ENCODE data around the gene SLC25A6. TPM values are rescaled to one million over a fixed set of nuclear protein-coding genes. Genes with fewer than 3 reads are reported as not detected.
"Not testable (repeated sequence)": the region's sequence is repeated elsewhere in the genome, so short reads cannot be mapped to it uniquely, and the experiment has no call there.

SLC25A6 gene
- total RNA-seq, 1 experiment from 2014 or later, result 161 TPM

DNA sequence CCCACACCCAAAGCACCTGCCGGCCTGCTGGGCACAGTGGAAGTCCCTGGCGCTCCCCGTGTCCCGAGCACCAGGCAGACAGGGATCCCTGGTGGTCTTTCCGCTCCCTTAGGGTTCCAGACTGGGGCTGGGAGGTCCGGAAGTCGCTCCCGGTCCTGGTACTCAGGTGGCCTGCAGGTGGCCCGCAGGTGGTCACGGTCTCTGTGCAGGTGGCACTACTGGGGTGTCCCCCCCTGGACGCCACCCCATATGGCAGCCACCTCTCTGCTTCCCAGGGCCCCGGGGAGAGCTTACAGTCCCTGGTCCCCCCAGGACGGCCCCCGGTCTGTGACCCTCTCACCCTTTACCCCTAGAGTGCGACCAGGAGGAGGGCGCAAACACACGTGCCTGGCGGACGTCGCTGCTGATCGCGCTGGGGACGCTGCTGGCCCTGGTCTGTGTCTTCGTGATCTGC, 13.6 kb downstream of the SLC25A6 start:
- H3K4me3 Mint-ChIP-seq (ENCODE audit: low read depth, unreplicated experiment), result no peak overlapping the region
- DNase-seq, result no peak
- H3K4me1 Mint-ChIP-seq (ENCODE audit: low read depth, unreplicated experiment), result no peaks in the 10 kb centered on the region
- no peaks in the 10 kb centered on the region for H3K9me3 Mint-ChIP-seq (ENCODE audit: low read depth, unreplicated experiment)
- TF ChIP-seq, protein P1, sequence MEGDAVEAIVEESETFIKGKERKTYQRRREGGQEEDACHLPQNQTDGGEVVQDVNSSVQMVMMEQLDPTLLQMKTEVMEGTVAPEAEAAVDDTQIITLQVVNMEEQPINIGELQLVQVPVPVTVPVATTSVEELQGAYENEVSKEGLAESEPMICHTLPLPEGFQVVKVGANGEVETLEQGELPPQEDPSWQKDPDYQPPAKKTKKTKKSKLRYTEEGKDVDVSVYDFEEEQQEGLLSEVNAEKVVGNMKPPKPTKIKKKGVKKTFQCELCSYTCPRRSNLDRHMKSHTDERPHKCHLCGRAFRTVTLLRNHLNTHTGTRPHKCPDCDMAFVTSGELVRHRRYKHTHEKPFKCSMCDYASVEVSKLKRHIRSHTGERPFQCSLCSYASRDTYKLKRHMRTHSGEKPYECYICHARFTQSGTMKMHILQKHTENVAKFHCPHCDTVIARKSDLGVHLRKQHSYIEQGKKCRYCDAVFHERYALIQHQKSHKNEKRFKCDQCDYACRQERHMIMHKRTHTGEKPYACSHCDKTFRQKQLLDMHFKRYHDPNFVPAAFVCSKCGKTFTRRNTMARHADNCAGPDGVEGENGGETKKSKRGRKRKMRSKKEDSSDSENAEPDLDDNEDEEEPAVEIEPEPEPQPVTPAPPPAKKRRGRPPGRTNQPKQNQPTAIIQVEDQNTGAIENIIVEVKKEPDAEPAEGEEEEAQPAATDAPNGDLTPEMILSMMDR (IDR thresholded peaks at IDR 0.05; ENCODE audit: unreplicated experiment), result no peak
- intact Hi-C loops (cut with micrococcal nuclease; ENCODE audit: unreplicated experiment), result no loop called here
- CTCF ChIA-PET, result no interaction called here
- H3K27ac Mint-ChIP-seq (ENCODE audit: unreplicated experiment), result no peak overlapping the region
- H3K27me3 Mint-ChIP-seq (ENCODE audit: unreplicated experiment), result no peaks in the 10 kb centered on the region
- peaks cover 32% of the 10 kb centered on the region for H3K36me3 Mint-ChIP-seq (ENCODE audit: insufficient read depth, unreplicated experiment)
- no TSS peak for BruUV-seq (replicated peaks)

DNA sequence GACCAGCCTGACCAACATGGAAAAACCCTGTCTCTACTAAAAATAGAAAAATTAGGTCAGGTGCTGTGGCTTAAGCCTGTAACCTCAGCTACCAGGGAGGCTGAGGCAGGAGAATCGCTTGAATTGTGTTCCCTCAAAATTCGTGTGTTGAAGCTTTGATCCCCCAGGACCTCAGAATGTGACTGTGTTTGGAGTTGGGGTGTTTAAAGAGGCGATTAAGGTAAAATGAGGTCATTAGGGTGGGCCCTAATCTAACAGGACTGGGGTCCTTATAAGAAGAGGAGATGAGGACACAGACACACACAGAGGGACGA, 23.6 kb downstream of the SLC25A6 start:
- no peak overlapping the region for H3K27ac Mint-ChIP-seq (ENCODE audit: unreplicated experiment)
- CTCF ChIA-PET, result no interaction called here
- no peaks in the 10 kb centered on the region for H3K4me1 Mint-ChIP-seq (ENCODE audit: low read depth, unreplicated experiment)
- BruUV-seq (replicated peaks), result no TSS peak
- H3K27me3 Mint-ChIP-seq (ENCODE audit: unreplicated experiment), result no peaks in the 10 kb centered on the region
- H3K4me3 Mint-ChIP-seq (ENCODE audit: low read depth, unreplicated experiment), result no peak overlapping the region
- no peaks in the 10 kb centered on the region for H3K9me3 Mint-ChIP-seq (ENCODE audit: low read depth, unreplicated experiment)
- TF ChIP-seq, protein P1 (IDR thresholded peaks at IDR 0.05; ENCODE audit: unreplicated experiment), result no peak
- H3K36me3 Mint-ChIP-seq (ENCODE audit: insufficient read depth, unreplicated experiment), result peaks cover 6% of the 10 kb centered on the region
- intact Hi-C loops (cut with micrococcal nuclease; ENCODE audit: unreplicated experiment), result no loop called here
- DNase-seq, result no peak

DNA sequence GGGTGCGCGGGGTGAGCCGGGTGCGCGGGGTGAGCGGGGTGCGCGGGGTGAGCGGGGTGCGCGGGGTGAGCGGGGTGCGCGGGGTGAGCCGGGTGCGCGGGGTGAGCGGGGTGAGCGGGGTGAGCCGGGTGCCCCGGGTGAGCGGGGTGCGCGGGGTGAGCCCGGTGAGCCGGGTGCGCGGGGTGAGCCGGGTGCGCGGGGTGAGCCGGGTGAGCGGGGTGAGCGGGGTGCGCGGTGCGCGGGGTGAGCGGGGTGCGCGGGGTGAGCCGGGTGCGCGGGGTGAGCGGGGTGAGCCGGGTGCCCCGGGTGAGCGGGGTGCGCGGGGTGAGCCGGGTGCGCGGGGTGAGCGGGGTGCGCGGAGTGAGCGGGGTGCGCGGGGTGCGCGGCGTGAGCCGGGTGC, 25.6 kb downstream of the SLC25A6 start:
- H3K27ac Mint-ChIP-seq (ENCODE audit: unreplicated experiment); intact Hi-C loops (cut with micrococcal nuclease; ENCODE audit: unreplicated experiment); H3K9me3 Mint-ChIP-seq (ENCODE audit: low read depth, unreplicated experiment); BruUV-seq (replicated peaks); H3K4me3 Mint-ChIP-seq (ENCODE audit: low read depth, unreplicated experiment); CTCF ChIA-PET; DNase-seq: not testable (repeated sequence)
- Mint-ChIP-seq H3K4me1 (ENCODE audit: low read depth, unreplicated experiment) (peaks cover 11% of the 10 kb centered on the region), H3K36me3 (ENCODE audit: insufficient read depth, unreplicated experiment) (peaks cover 11% of the 10 kb centered on the region), H3K27me3 (ENCODE audit: unreplicated experiment) (peaks cover 16% of the 10 kb centered on the region)

DNA sequence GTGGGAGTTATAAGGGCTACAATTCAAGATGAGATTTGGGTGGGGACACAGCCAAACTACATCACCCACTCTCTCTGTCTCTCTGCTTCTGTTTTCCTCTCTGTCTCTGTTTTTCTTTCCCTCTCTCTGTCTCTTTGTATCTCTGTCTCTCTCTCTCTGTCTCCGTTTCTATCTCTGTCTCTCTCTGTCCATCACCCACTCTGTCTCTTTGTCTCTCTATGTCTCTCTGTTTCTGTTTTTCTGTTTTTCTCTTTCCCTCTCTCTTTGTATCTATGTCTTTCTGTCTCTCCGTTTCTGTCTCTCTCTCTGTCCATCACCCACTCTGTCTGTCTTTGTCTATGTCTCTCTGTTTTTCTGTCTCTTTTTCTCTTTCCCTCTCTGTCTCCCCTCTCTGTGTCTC, 30.0 kb downstream of the SLC25A6 start:
- BruUV-seq (replicated peaks), result no TSS peak
- peaks cover 7% of the 10 kb centered on the region for H3K9me3 Mint-ChIP-seq (ENCODE audit: low read depth, unreplicated experiment)
- no peak for DNase-seq
- CTCF ChIA-PET, result no interaction called here
- H3K36me3 Mint-ChIP-seq (ENCODE audit: insufficient read depth, unreplicated experiment), result peaks cover 5% of the 10 kb centered on the region
- no peak overlapping the region for H3K4me3 Mint-ChIP-seq (ENCODE audit: low read depth, unreplicated experiment)
- intact Hi-C loops (cut with micrococcal nuclease; ENCODE audit: unreplicated experiment), result no loop called here
- H3K27me3 Mint-ChIP-seq (ENCODE audit: unreplicated experiment), result peaks cover 34% of the 10 kb centered on the region
- TF ChIP-seq, protein P1 (IDR thresholded peaks at IDR 0.05; ENCODE audit: unreplicated experiment), result no peak
- peak overlapping the region; percentile 6 for H3K27ac Mint-ChIP-seq (ENCODE audit: unreplicated experiment)
- H3K4me1 Mint-ChIP-seq (ENCODE audit: low read depth, unreplicated experiment), result peaks cover 11% of the 10 kb centered on the region

DNA sequence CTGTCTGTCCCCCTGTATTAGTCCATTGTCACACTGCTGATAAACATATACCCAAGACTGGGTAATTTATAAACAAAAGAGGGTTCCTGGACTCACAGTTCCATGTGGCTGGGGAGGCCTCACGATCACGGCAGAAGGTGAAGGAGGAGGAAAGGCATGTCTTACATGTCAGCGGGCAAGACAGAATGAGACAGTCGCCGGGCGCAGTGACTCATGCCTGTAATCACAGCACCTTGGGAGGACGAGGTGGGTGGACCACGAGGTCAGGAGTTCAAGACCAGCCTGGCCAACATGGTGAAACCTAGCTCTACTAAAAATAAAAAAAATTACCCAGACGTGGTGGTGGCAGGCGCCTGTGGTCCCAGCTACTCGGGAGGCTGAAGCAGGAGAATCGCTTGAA, 30.6 kb downstream of the SLC25A6 start:
- H3K27me3 Mint-ChIP-seq (ENCODE audit: unreplicated experiment), result peaks cover 34% of the 10 kb centered on the region
- peaks cover 7% of the 10 kb centered on the region for H3K9me3 Mint-ChIP-seq (ENCODE audit: low read depth, unreplicated experiment)
- BruUV-seq (replicated peaks), result no TSS peak
- TF ChIP-seq, protein P1 (IDR thresholded peaks at IDR 0.05; ENCODE audit: unreplicated experiment), result no peak
- no peak overlapping the region for H3K4me3 Mint-ChIP-seq (ENCODE audit: low read depth, unreplicated experiment)
- CTCF ChIA-PET, result no interaction called here
- DNase-seq, result peak; percentile 34
- intact Hi-C loops (cut with micrococcal nuclease; ENCODE audit: unreplicated experiment), result no loop called here
- H3K27ac Mint-ChIP-seq (ENCODE audit: unreplicated experiment), result no peak overlapping the region
- H3K36me3 Mint-ChIP-seq (ENCODE audit: insufficient read depth, unreplicated experiment), result peaks cover 5% of the 10 kb centered on the region
- peaks cover 11% of the 10 kb centered on the region for H3K4me1 Mint-ChIP-seq (ENCODE audit: low read depth, unreplicated experiment)
